Medulla oblongata (tissue), 1 donor: ENCODE results near the gene PIAS1.
"Not testable (repeated sequence)": the region's sequence is repeated elsewhere in the genome, so short reads cannot be mapped to it uniquely, and the experiment has no call there.

Experiments used
- DNase-seq: peaks from one replicate; pipeline ENCODE4 v3.0.0-alpha.2; 2015; ENCODE audit errors: extremely low spot score

The PIAS1 gene

DNA sequence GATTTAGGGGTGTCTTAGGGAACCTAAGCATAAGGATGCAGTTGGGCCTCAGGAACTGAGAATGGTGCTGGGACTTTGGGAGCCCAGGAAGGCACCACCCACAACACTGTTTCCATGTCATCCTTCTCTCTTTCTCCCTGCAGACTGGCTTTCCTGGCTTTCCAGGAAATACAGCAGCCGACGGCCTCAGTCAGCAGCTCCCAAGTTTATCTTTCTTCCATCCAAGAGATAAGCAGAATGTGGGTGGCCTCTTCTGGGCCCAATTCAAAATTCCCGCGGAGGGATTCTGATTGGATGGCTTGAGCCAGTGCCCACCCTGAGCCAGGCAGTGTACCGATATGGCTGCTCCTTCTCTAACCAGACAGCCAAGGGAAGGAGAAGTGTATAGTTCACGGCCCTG, 179.9 kb downstream of the PIAS1 start:
- no peak for DNase-seq

DNA sequence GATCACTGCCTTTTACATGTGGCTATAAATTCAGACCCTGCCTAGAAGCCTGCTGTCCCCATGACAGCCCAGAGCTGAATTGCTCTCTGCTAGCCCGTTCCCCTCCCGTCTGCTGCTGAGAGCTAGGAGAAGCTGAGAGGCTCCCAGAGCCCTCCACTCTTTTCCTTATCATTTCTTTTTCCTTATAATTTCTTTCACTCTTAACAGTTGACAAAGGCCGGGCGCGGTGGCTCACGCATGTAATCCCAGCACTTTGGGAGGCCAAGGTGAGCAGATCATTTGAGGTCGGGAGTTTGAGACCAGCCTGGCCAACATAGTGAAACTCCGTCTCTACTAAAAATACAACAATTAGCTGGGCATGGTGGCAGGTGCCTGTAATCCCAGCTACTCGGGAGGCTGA, 180.4 kb downstream of the PIAS1 start:
- DNase-seq, result not testable (repeated sequence)

DNA sequence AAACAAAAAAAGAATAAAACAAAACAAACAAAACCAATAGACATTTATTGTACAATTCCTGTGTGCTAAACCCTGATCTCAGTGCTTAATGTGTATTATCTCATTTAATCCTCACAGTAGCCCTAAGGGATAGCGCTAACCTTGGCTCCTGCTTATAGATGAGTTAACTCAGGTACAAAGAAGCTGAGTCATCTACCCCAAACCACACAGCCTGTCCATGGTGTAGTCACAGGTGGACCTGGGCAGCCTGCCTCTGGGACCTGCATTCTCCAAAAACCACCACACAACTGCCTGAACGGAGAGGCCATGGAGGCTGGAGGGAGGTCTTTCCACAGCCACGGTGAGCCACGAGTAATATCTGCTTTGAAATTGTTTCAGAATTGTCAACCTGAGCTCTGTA, 180.9 kb downstream of the PIAS1 start:
- no peak for DNase-seq

DNA sequence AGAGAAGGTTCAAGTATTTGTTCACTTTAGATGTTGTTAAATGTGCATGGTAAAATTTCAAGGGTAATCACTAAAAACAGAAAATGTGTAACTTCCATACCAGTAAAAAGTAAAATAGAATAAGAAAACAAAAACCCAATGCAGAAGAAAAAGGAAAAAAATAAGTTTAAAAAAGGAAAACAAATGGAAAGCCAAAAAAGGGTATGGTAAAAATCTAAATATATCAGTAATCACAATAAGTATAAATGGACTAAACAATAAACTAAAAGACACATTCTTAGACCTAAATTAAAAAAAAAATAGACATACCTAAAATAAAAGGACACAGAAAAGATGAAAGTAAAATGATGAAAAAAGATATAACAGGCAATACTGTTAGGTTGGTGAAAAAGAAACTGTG, 184.9 kb downstream of the PIAS1 start:
- DNase-seq, result no peak

DNA sequence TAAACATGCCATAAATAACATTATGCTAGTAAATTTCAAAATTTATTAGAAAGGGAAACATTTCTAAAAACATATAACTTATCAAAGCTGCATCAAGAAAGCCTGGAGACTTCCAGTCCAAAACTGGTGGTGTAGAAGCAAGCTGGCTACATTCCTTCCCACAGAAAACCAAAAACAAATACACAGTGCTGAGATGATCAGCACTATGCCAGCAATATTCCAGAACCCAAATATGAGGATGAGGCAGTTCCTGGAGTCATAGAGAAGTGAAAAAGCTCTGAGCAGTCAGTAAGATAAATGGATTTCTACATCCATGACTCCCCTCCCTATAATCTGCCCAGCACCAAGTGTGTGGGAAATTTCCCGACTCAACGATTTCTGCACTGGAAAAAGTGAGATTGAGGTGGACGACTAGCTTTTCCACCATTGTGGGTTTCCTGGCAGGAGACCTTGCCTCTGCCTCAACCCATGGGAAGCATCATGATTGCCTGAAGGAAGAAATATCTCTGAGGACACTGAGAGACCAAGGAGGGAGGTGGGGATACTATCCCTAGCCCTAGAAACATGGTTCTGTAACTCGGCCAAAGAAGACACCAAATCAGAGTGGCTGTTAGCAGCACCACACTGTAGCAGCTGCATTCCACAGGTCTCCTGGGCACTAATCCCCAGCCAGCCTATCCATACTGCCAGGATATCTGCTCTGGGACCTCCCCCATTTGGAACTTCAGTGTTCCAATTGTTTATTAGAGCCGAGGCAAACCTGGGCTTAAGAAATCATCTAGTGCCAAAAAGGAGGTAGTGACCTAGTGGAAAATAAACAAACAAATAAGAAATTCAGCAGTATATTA, 187.2 kb downstream of the PIAS1 start:
- no peak for DNase-seq
